HG03571 (cell line): ENCODE measurements around the gene MAML2.

ENCODE experiments used
- ATAC-seq: cut with Tn5 transposase; IDR thresholded peaks from one replicate; pipeline ENCODE4 v1.9.1; 2021; ENCODE audit not compliant: unreplicated experiment

Gene MAML2

GRCh38 chr11:96162816-96163499 lies 180.0 kb downstream of the MAML2 start:
- ATAC-seq, result no peak

- no peak for ATAC-seq
Observed at GRCh38 chr11:96161307-96162089, 181.5 kb downstream of the MAML2 start.

GRCh38 chr11:96160732-96161306 lies 182.2 kb downstream of the MAML2 start:
- no peak for ATAC-seq

GRCh38 chr11:96159968-96160367 lies 183.0 kb downstream of the MAML2 start:
- no peak for ATAC-seq

- no peak for ATAC-seq
Observed at GRCh38 chr11:96158126-96158525, 184.9 kb downstream of the MAML2 start.

GRCh38 chr11:96157517-96157873 lies 185.5 kb downstream of the MAML2 start:
- no peak for ATAC-seq

GRCh38 chr11:96156379-96156722 lies 186.6 kb downstream of the MAML2 start:
- ATAC-seq, result peak; percentile 4

GRCh38 chr11:96155627-96156378 lies 187.2 kb downstream of the MAML2 start:
- peak; percentile 59 for ATAC-seq

GRCh38 chr11:96154802-96155520 lies 188.0 kb downstream of the MAML2 start:
- ATAC-seq, result no peak

GRCh38 chr11:96152623-96153022 lies 190.4 kb downstream of the MAML2 start:
- no peak for ATAC-seq

- no peak for ATAC-seq
Observed at GRCh38 chr11:96151501-96151900, 191.5 kb downstream of the MAML2 start.

GRCh38 chr11:96150609-96151008 lies 192.4 kb downstream of the MAML2 start:
- no peak for ATAC-seq

- ATAC-seq, result no peak
Observed at GRCh38 chr11:96149743-96150555, 193.0 kb downstream of the MAML2 start.

GRCh38 chr11:96147906-96148486 lies 195.0 kb downstream of the MAML2 start:
- ATAC-seq, result no peak

GRCh38 chr11:96147186-96147585 lies 195.8 kb downstream of the MAML2 start:
- ATAC-seq, result no peak

GRCh38 chr11:96146765-96147164 lies 196.2 kb downstream of the MAML2 start:
- no peak for ATAC-seq

GRCh38 chr11:96145163-96145585 lies 197.8 kb downstream of the MAML2 start:
- ATAC-seq, result no peak

GRCh38 chr11:96144553-96144952 lies 198.4 kb downstream of the MAML2 start:
- no peak for ATAC-seq

GRCh38 chr11:96143041-96143521 lies 199.9 kb downstream of the MAML2 start:
- ATAC-seq, result no peak

- ATAC-seq, result no peak
Observed at GRCh38 chr11:96141626-96142025, 201.4 kb downstream of the MAML2 start.
